ENCODE results near the gene TRA2A. TPM values are rescaled to one million over a fixed set of nuclear protein-coding genes. Genes with fewer than 3 reads are reported as not detected.

Gene TRA2A
- polyA plus RNA-seq, 2 of the 4 experiments (the other 2 are of a cell fraction) = 90.8 to 111 TPM

- WGBS (ENCODE audit: missing lambda C conversion rate) = 5% methylated on average over 15 of the region's 16 CpGs
- CTCF ChIA-PET = interaction anchor here (0.6 to 2.0 kb wide), 7 partner anchors 12 to 202 kb away, joined by 3 to 6 read pairs (median 4); no protein-coding TSS in a partner anchor
Observed at GRCh38 chr7:23472956-23473843, 58.6 kb downstream of the TRA2A start.

GRCh38 chr7:23472556-23472955 is 59.2 kb downstream of the TRA2A start:
- H3K27ac ChIP-seq = peak overlapping the region; percentile 97
- no peak for ATAC-seq

More at GRCh38 chr7:23472956-23473843, 58.6 kb downstream of the TRA2A start:
- H3K27ac ChIP-seq = peak overlapping the region; percentile 97
- peak overlapping the region; percentile 89 for H3K4me2 ChIP-seq
- H3K4me1 ChIP-seq = peaks cover 30% of the 10 kb centered on the region
- peak overlapping the region; percentile 80 for H3K4me3 ChIP-seq
- TF ChIP-seq CTCF (IDR thresholded peaks at IDR 0.05) (no peak), TFCP2L1 (CRISPR knock-in tag; IDR thresholded peaks at IDR 0.05) (0 out of 2 replicates have a peak, but pooled peaks have one; percentile 27), REST (IDR thresholded peaks at IDR 0.05) (peak; percentile 20)
- FAIRE-seq (peak; percentile 36), DNase-seq (ENCODE audit: low read depth in 1 of 2, low spot score in 1 of 2) (peak in 1 of 2 experiments; percentile 38), ATAC-seq (no peak)
- H3K9me3 ChIP-seq = no peaks in the 10 kb centered on the region
- POLR2A ChIA-PET = interaction anchor here (1.3 to 1.6 kb wide), 2 partner anchors 10 to 174 kb away, joined by 4 to 6 read pairs; partner anchors contain the start of gene MALSU1

GRCh38 chr7:23472046-23472445 is 59.7 kb downstream of the TRA2A start:
- FAIRE-seq (no peak), ATAC-seq (no peak), DNase-seq (ENCODE audit: low read depth in 1 of 2, low spot score in 1 of 2) (no peak)
- 4% methylated on average over 6 of the region's 6 CpGs for WGBS (ENCODE audit: missing lambda C conversion rate)
- POLR2A ChIA-PET = interaction anchor here (1.3 kb wide), 1 partner anchor 9 kb away, joined by 4 read pairs; no protein-coding TSS in a partner anchor
- no peak for TF ChIP-seq ZFP36 (IDR thresholded peaks at IDR 0.05; ENCODE audit: borderline replicate concordance, partially characterized antibody)
- no peak for TF ChIP-seq FOSL2 (IDR thresholded peaks at IDR 0.05)
- no peak for TF ChIP-seq FOSL2 (CRISPR knock-in tag; IDR thresholded peaks at IDR 0.05)
- no peak for TF ChIP-seq ATOH8 (CRISPR knock-in tag; IDR thresholded peaks at IDR 0.05; ENCODE audit: low read depth)
- TF ChIP-seq NR3C1 (IDR thresholded peaks at IDR 0.05) = no peak
- no peak for TF ChIP-seq CEBPB (IDR thresholded peaks at IDR 0.05)
- no peak for TF ChIP-seq POLR2A (IDR thresholded peaks at IDR 0.05; ENCODE audit: low read length)
- no peak for TF ChIP-seq CHD2 (IDR thresholded peaks at IDR 0.05; ENCODE audit: low read length, partially characterized antibody)
- no peak for TF ChIP-seq FOSB (CRISPR knock-in tag; IDR thresholded peaks at IDR 0.05)
- no peak for TF ChIP-seq HOXB5 (CRISPR knock-in tag; IDR thresholded peaks at IDR 0.05)
- no peak for TF ChIP-seq RAD21 (conservative IDR thresholded peaks at IDR 0.05 in 1 of 2, IDR thresholded peaks at IDR 0.05 in 1 of 2)
- no peak for TF ChIP-seq CTCF (IDR thresholded peaks at IDR 0.05)
- H3K9me3 ChIP-seq = no peaks in the 10 kb centered on the region
- peak overlapping the region; percentile 80 for H3K4me3 ChIP-seq
- peak overlapping the region; percentile 89 for H3K4me2 ChIP-seq
- peaks cover 21% of the 10 kb centered on the region for H3K4me1 ChIP-seq
- peak overlapping the region; percentile 97 to 99 for H3K27ac ChIP-seq
- CTCF ChIA-PET = interaction anchor here (0.6 to 2.0 kb wide), 3 partner anchors 53 to 201 kb away, joined by 3 to 6 read pairs (median 4); no protein-coding TSS in a partner anchor

More at GRCh38 chr7:23472556-23472955, 59.2 kb downstream of the TRA2A start:
- Histone ChIP-seq H3K9me3 (no peaks in the 10 kb centered on the region), H3K4me1 (peaks cover 25% of the 10 kb centered on the region), H3K4me3 (peak overlapping the region; percentile 80), H3K4me2 (peak overlapping the region; percentile 89)
- no peak for FAIRE-seq
- CTCF ChIA-PET = interaction anchor here (0.6 to 2.0 kb wide), 5 partner anchors 11 to 201 kb away, joined by 3 to 6 read pairs (median 4); no protein-coding TSS in a partner anchor
- POLR2A ChIA-PET = interaction anchor here (1.3 to 1.6 kb wide), 2 partner anchors 9 to 174 kb away, joined by 4 to 6 read pairs; partner anchors contain the start of gene MALSU1
- no peak for DNase-seq (ENCODE audit: low read depth in 1 of 2, low spot score in 1 of 2)
- TF ChIP-seq CBX2 (IDR thresholded peaks at IDR 0.05; ENCODE audit: borderline replicate concordance, low read depth) (no peak), NFE2L2 (conservative IDR thresholded peaks at IDR 0.05; ENCODE audit: low read length) (no peak), MAZ (IDR thresholded peaks at IDR 0.05; ENCODE audit: borderline replicate concordance, low read depth, low read length) (no peak), ZSCAN20 (CRISPR knock-in tag; IDR thresholded peaks at IDR 0.05) (no peak)
